Nephron progenitor cell (in vitro differentiated cells): ENCODE data around the gene RLF.
"Not testable (repeated sequence)": the region's sequence is repeated elsewhere in the genome, so short reads cannot be mapped to it uniquely, and the experiment has no call there.

Source experiments
- DNase-seq: peaks from one replicate; pipeline ENCODE4 v3.0.0; 2021
- H3K27ac Mint-ChIP-seq: 2 replicates; pipeline ENCODE4 v1.8.0; 2021; ENCODE audit warnings: mild to moderate bottlenecking, moderate library complexity, mixed read lengths
- H3K27me3 Mint-ChIP-seq: 2 replicates; pipeline ENCODE4 v1.8.0; 2021; ENCODE audit warnings: mild to moderate bottlenecking, low read depth, mixed read lengths; ENCODE audit not compliant: poor library complexity
- H3K36me3 Mint-ChIP-seq: 2 replicates; pipeline ENCODE4 v1.8.0; 2021; ENCODE audit warnings: low read depth, mixed read lengths
- H3K4me1 Mint-ChIP-seq: 2 replicates; pipeline ENCODE4 v1.8.0; 2021; ENCODE audit warnings: mixed read lengths
- H3K4me3 Mint-ChIP-seq: 2 replicates; pipeline ENCODE4 v1.8.0; 2021; ENCODE audit warnings: mild to moderate bottlenecking, moderate library complexity, mixed read lengths
- H3K9me3 Mint-ChIP-seq: 2 replicates; pipeline ENCODE4 v1.8.0; 2021; ENCODE audit warnings: mild to moderate bottlenecking, moderate library complexity, mixed read lengths
- CTCF ChIP-seq: fragments of 200-600 bp; sonication (generic); IDR thresholded peaks from 2 replicates; pipeline ENCODE4 v1.5.0; 2021; ENCODE audit warnings: antibody characterized with exemption

The RLF gene

DNA sequence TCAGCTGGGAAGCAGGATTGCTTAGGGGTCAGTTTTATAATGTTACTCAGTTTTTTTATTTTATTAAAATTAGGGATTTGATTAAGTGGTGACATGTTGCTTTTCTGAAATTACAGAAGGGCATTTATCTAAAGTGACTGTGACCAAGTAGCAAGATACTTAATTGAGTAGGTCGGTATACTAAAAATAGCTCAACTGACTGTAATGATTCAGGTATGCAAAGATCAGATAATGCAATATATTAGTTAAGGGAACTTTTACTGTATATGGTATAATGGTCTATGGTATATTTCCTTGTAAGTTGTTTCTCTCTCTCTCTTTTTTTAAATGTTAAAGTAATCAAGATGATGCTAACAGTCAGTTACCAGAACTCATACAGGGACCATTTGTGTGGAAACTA, 26.2 kb downstream of the RLF start:
- no peak overlapping the region for H3K4me3 Mint-ChIP-seq
- no peak overlapping the region for H3K27ac Mint-ChIP-seq
- H3K27me3 Mint-ChIP-seq, result no peaks in the 10 kb centered on the region
- DNase-seq, result no peak
- H3K36me3 Mint-ChIP-seq, result peaks cover 56% of the 10 kb centered on the region
- H3K9me3 Mint-ChIP-seq, result no peaks in the 10 kb centered on the region
- no peak for TF ChIP-seq CTCF
- H3K4me1 Mint-ChIP-seq, result peaks cover 7% of the 10 kb centered on the region

DNA sequence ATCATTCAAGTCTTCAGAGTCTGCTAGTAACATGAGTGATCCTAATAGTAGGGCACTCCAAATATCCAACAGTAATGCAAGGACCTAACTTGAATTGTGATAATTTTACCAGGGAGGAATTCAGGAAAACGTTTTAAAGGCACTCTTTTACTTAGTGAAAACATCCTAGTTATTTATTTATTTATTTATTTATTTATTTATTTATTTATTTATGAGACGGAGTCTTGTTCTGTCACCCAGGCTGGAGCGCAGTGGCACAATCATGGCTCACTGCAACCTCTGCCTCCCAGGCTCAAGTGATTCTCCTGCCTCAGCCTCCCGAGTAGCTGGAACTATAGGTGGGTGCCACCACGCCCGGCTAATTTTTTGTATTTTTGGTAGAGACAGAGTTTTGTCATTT, 33.5 kb downstream of the RLF start:
- H3K36me3 Mint-ChIP-seq, result peaks cover 67% of the 10 kb centered on the region
- H3K27ac Mint-ChIP-seq, H3K9me3 Mint-ChIP-seq, DNase-seq, H3K4me1 Mint-ChIP-seq, H3K27me3 Mint-ChIP-seq, H3K4me3 Mint-ChIP-seq: not testable (repeated sequence)

GRCh38 chr1:40197656-40198055, 36.5 kb downstream of the RLF start:
- Mint-ChIP-seq H3K36me3 (peaks cover 62% of the 10 kb centered on the region), H3K9me3 (no peaks in the 10 kb centered on the region), H3K27me3 (no peaks in the 10 kb centered on the region), H3K4me3 (no peak overlapping the region), H3K4me1 (no peaks in the 10 kb centered on the region), H3K27ac (no peak overlapping the region)
- no peak for TF ChIP-seq CTCF
- DNase-seq, result no peak

- no peaks in the 10 kb centered on the region for H3K4me1 Mint-ChIP-seq
- peak overlapping the region; percentile 24 for H3K27ac Mint-ChIP-seq
- no peak for DNase-seq
- peaks cover 63% of the 10 kb centered on the region for H3K36me3 Mint-ChIP-seq
- no peaks in the 10 kb centered on the region for H3K9me3 Mint-ChIP-seq
- H3K27me3 Mint-ChIP-seq, result no peaks in the 10 kb centered on the region
- no peak overlapping the region for H3K4me3 Mint-ChIP-seq
- no peak for TF ChIP-seq CTCF
Measured at GRCh38 chr1:40199126-40199525, 37.9 kb downstream of the RLF start.

- DNase-seq, result no peak
- H3K4me1 Mint-ChIP-seq, result peaks cover 4% of the 10 kb centered on the region
- no peak overlapping the region for H3K4me3 Mint-ChIP-seq
- no peaks in the 10 kb centered on the region for H3K27me3 Mint-ChIP-seq
- TF ChIP-seq CTCF, result no peak
- peaks cover 56% of the 10 kb centered on the region for H3K36me3 Mint-ChIP-seq
- no peaks in the 10 kb centered on the region for H3K9me3 Mint-ChIP-seq
- peak overlapping the region; percentile 15 for H3K27ac Mint-ChIP-seq
Measured at GRCh38 chr1:40204856-40205255, 43.7 kb downstream of the RLF start.

DNA sequence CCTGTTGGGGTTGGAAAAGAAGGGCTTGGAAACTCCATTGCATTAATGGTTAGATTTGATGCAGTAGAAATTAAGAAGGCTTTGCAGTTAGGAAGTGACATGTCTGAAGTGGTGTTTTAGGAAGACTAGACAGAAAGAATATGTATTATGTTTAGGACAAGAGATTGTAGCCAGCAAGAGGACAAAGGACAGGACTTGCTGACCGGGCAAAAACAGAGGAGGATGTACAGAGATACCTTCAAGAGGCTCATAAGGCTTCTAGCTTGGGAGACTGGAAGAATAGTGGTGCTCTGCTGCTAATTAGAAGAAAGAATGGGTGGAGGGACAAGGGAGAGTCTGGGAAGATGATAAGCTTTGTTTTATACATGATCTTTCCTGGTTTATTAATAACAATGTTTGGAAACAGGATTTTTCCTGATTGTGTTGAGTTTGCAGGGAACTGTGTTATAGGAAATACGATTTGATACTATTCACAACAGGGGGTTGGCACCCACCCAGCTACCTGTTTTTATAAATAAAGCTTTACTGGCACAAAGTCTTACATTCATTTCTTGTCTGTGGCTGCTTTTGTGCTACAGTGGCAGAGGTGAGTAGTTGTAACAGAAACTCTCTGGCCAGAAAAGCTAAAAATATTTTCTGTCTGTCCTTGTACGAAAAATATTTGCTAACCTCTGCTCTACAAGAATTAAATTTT, 49.5 kb downstream of the RLF start:
- Mint-ChIP-seq H3K9me3 (no peaks in the 10 kb centered on the region), H3K4me3 (no peak overlapping the region), H3K27me3 (no peaks in the 10 kb centered on the region), H3K36me3 (peaks cover 42% of the 10 kb centered on the region), H3K27ac (peak overlapping the region; percentile 0), H3K4me1 (peaks cover 3% of the 10 kb centered on the region)
- no peak for TF ChIP-seq CTCF
- no peak for DNase-seq
